ENCODE data around the gene MACROD2.

Gene MACROD2

DNA sequence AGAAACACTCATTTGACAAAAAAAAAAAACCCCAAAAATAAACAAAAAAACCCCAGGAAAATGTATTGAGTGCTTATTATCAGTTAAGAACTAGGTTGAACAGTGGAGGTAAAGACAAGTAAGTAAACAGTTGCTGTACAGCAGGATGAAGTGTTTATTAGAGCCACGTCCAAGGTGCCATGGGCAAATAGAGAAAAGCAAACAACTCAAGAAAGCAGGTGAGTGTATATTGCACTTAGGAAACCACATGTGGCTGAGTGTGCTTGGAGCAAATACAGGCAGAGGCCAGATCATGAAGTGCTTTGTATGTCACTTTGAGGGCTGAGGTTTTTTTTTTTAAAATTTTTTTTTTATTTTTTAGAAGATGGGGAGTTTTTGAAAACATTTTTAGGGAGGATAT, 98.3 kb downstream of the MACROD2 start:
- ATAC-seq (ENCODE audit: low read depth), result no peak
- Mint-ChIP-seq H3K27ac (no peak overlapping the region), H3K36me3 (no peaks in the 10 kb centered on the region), H3K9me3 (peaks cover 1% of the 10 kb centered on the region), H3K4me3 (no peak overlapping the region), H3K4me1 (no peaks in the 10 kb centered on the region), H3K27me3 (no peaks in the 10 kb centered on the region)
- DNase-seq (ENCODE audit: low spot score in 2 of 2), result no peak

DNA sequence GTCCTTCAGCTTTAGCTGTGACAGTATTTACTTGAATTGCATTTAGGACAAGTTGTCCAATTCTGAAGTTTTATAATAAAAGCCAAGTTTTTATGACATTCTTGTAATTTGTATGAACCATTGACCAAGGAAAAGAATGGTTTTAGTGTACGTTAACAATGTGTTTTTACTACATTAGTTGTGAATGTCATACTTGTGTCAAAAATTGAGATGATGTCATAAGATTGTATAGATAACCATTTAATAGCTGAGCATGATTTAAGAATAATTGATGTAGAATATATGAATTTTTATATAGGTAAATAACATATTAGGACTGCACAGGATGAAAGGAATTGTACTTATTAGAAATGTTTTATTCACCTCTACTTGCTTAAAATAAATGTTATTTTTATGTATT, 102.9 kb downstream of the MACROD2 start:
- Mint-ChIP-seq H3K4me1 (no peaks in the 10 kb centered on the region), H3K9me3 (peaks cover 1% of the 10 kb centered on the region), H3K36me3 (no peaks in the 10 kb centered on the region), H3K4me3 (no peak overlapping the region), H3K27ac (no peak overlapping the region), H3K27me3 (no peaks in the 10 kb centered on the region)
- no peak for ATAC-seq (ENCODE audit: low read depth)
- no peak for DNase-seq (ENCODE audit: low spot score in 2 of 2)

DNA sequence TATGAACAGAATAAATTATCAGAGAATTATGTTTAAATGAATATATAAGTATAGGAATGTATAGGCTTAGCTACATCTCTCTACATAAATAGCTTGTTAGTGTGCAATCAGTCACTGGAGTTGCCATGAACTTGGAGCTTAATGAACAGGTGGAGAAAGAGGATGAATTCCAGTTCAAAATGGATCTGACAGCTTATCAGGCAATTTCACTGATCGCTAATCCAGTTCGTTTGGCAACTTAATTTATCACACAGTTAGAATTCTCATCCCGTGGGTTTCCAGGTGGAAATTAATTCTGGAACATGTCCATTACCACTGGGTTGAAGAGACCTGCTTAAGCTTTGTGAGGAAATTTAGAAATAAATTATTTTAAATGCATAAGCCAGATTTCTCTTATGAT, 118.1 kb downstream of the MACROD2 start:
- ATAC-seq (ENCODE audit: low read depth), result no peak
- H3K27ac Mint-ChIP-seq, result no peak overlapping the region
- peaks cover 8% of the 10 kb centered on the region for H3K9me3 Mint-ChIP-seq

DNA sequence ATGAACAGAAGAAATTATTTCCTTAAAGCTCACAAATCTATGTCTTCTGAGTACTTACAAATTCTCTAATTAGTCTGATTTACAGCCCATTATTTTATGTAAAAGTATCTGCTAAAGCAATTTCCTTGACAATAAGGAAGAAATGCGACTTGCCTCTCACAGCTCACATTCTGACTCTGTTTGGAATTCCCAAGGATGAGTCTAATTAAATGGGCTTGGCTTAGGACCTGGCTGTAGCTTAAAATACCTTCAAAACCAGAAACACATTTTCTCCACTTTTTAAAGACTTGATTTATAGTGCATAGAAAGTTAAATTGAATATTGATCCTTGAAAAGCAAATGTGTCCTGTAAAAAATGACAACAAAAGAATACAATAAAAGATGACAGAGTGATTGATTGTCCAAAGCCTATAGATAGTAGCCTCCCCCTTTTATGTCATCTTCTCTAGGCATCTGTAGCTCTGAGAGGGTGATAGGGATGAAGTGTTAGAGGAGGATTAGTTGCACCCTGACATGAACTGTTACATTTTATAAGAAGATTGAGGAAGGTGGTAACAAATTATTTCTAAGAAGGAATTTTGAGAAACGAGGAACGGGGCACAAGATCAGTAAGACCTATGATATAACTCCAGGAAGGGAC, 118.9 kb downstream of the MACROD2 start:
- H3K27me3 Mint-ChIP-seq, result no peaks in the 10 kb centered on the region
- ATAC-seq (ENCODE audit: low read depth), result no peak
- H3K4me3 Mint-ChIP-seq, result no peak overlapping the region
- H3K4me1 Mint-ChIP-seq, result no peaks in the 10 kb centered on the region
- peaks cover 7% of the 10 kb centered on the region for H3K9me3 Mint-ChIP-seq
- no peak for DNase-seq (ENCODE audit: low spot score in 2 of 2)
- H3K27ac Mint-ChIP-seq, result no peak overlapping the region
- no peaks in the 10 kb centered on the region for H3K36me3 Mint-ChIP-seq

More for the DNA sequence above, 118.1 kb downstream of the MACROD2 start:
- Mint-ChIP-seq H3K4me3 (no peak overlapping the region), H3K36me3 (no peaks in the 10 kb centered on the region), H3K27me3 (no peaks in the 10 kb centered on the region), H3K4me1 (no peaks in the 10 kb centered on the region)
- DNase-seq (ENCODE audit: low spot score in 2 of 2), result no peak

DNA sequence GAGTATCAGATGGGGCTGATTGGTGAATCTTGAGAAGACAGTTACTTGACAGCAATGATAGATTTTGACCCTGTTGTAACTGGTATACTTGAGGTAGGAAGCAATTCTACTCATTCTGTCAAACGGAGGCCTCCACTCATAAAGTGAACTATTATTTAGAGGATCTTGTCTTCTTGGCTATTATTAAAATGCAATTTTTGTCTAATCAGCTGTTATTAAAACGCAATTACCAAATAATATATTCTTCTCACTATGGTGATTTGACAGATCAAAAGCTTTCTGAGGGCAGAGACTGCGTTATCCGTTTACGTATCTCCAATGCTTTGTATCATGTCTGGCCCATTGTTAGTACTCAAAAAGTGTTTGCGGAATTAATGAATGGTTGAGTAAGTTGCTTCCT, 120.7 kb downstream of the MACROD2 start:
- H3K27me3 Mint-ChIP-seq, result no peaks in the 10 kb centered on the region
- DNase-seq (ENCODE audit: low spot score in 2 of 2), result no peak
- H3K27ac Mint-ChIP-seq, result no peak overlapping the region
- no peak overlapping the region for H3K4me3 Mint-ChIP-seq
- H3K9me3 Mint-ChIP-seq, result peaks cover 1% of the 10 kb centered on the region
- no peak for ATAC-seq (ENCODE audit: low read depth)
- H3K36me3 Mint-ChIP-seq, result no peaks in the 10 kb centered on the region
- H3K4me1 Mint-ChIP-seq, result no peaks in the 10 kb centered on the region

DNA sequence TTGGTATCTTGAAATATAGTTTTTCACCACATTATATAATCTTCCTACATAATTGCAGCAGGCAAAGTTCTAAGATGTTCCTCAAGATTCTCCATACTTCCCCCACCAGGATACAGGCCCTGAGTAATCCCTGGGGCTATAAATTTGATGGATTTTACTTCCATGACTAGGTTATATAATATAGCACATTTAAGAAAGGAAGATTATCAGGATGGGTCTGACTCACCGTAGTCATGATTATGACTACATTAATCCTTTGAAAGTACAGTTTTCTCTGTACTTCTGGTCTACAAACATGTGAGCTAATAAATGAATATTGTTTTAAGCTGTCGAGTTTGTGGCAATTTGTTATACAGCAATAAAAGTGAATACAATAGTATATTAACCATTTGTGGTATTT, 122.5 kb downstream of the MACROD2 start:
- ATAC-seq (ENCODE audit: low read depth) (no peak), DNase-seq (ENCODE audit: low spot score in 2 of 2) (no peak)
- H3K9me3 Mint-ChIP-seq, result peaks cover 1% of the 10 kb centered on the region
- no peak overlapping the region for H3K4me3 Mint-ChIP-seq
- no peak overlapping the region for H3K27ac Mint-ChIP-seq
- H3K4me1 Mint-ChIP-seq, result no peaks in the 10 kb centered on the region
- H3K27me3 Mint-ChIP-seq, result no peaks in the 10 kb centered on the region
- H3K36me3 Mint-ChIP-seq, result no peaks in the 10 kb centered on the region

DNA sequence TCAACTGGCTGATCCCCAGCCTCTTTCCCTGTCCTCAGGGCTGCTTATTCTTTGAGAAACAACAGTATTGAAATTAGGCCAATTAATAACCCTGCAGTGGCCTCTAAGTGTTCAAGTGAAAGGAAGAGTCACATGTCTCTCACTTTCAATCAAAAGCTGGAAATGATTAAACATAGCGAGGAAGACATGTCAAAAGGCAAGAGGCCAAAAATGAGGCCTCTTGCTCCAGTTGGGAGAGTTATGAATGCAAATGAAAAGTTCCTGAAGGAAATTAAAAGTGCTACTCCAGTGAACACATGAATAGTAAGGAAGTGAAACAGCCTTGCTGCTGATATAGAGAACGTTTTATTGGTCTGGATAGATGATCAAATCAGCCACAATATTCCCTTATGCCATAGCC, 131.5 kb downstream of the MACROD2 start:
- Mint-ChIP-seq H3K27me3 (no peaks in the 10 kb centered on the region), H3K4me1 (no peaks in the 10 kb centered on the region), H3K9me3 (peaks cover 1% of the 10 kb centered on the region), H3K4me3 (no peak overlapping the region), H3K27ac (no peak overlapping the region), H3K36me3 (no peaks in the 10 kb centered on the region)
- no peak for ATAC-seq (ENCODE audit: low read depth)
- DNase-seq (ENCODE audit: low spot score in 2 of 2), result no peak

DNA sequence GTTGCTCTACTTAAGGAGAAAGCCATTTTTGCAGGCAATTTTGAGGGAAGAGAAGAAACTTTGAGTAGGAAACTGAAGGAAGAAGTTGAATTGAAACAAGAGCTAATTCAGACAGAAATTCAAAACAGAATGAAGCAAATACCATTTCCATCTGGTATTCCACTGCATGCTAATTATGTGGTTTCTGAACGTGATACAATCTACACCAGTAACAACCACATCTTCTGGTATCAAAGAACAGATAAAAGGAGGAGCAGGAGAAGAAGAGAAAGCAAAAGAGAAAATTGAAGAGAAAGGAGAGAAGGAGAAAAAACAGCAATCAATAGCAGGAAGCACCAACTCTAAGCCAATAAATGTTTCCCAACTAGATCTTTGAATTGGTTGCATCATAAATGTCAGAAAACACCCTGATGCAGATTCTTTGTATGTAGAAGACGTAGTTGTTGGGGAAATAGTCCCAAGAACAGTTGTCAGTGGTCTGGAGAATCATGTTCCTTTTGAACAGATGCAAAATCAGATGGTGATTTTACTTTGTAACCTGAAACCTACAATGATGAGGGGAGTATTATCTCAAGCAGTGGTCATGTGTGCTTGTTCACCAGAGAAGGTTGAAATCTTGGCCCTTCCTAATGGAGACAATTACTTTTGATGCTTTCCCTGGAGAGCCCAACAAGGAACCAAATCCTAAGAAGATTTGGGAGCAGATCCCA, 132.4 kb downstream of the MACROD2 start:
- Mint-ChIP-seq H3K27ac (no peak overlapping the region), H3K4me1 (no peaks in the 10 kb centered on the region), H3K9me3 (peaks cover 1% of the 10 kb centered on the region), H3K27me3 (no peaks in the 10 kb centered on the region), H3K36me3 (no peaks in the 10 kb centered on the region), H3K4me3 (no peak overlapping the region)
- DNase-seq (ENCODE audit: low spot score in 2 of 2), result no peak
- no peak for ATAC-seq (ENCODE audit: low read depth)

DNA sequence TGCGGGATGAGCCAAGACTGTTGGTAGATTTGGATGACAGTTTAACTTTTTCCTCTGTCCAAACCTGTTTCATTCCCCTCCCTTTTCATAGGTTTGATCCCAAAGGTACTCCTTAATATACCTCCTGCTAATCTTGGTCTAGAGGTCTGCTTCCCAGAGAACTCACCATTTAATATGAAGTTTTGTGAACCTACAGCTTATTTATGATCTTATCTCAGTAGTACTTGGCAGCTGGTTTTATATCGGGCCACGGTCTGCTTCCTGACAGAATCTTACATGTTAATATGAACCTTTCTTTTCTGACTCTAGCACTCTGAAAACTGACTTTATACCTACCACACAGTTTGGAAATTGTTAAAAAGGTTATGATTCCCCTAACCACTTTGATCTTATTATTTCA, 138.7 kb downstream of the MACROD2 start:
- H3K36me3 Mint-ChIP-seq, result no peaks in the 10 kb centered on the region
- ATAC-seq (ENCODE audit: low read depth) (no peak), DNase-seq (ENCODE audit: low spot score in 2 of 2) (no peak)
- no peaks in the 10 kb centered on the region for H3K27me3 Mint-ChIP-seq
- H3K4me3 Mint-ChIP-seq, result no peak overlapping the region
- H3K27ac Mint-ChIP-seq, result no peak overlapping the region
- H3K4me1 Mint-ChIP-seq, result no peaks in the 10 kb centered on the region
- no peaks in the 10 kb centered on the region for H3K9me3 Mint-ChIP-seq

DNA sequence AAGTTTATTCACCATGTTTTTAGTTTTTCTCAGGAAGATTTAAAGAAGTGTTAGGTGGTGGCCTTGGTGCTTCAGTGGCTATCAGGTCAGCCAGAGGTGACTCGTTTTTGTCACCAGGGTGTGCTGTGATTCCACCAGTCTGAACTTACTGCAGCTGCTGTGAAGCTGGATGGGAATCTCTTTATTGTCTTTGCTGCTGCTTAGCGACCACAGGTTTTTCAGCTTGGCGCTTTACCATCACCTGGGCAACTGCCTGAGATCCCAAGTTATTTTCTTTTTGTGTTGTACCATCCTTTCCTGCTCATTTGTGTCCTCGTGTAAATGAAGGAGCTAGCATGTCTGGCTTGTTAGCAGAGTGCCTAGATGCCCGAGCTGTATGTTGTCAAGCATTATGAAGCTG, 146.9 kb downstream of the MACROD2 start:
- H3K27ac Mint-ChIP-seq, result no peak overlapping the region
- ATAC-seq (ENCODE audit: low read depth) (no peak), DNase-seq (ENCODE audit: low spot score in 2 of 2) (no peak)
- no peaks in the 10 kb centered on the region for H3K9me3 Mint-ChIP-seq
- H3K4me3 Mint-ChIP-seq, result no peak overlapping the region
- no peaks in the 10 kb centered on the region for H3K27me3 Mint-ChIP-seq
- no peaks in the 10 kb centered on the region for H3K36me3 Mint-ChIP-seq
- no peaks in the 10 kb centered on the region for H3K4me1 Mint-ChIP-seq

DNA sequence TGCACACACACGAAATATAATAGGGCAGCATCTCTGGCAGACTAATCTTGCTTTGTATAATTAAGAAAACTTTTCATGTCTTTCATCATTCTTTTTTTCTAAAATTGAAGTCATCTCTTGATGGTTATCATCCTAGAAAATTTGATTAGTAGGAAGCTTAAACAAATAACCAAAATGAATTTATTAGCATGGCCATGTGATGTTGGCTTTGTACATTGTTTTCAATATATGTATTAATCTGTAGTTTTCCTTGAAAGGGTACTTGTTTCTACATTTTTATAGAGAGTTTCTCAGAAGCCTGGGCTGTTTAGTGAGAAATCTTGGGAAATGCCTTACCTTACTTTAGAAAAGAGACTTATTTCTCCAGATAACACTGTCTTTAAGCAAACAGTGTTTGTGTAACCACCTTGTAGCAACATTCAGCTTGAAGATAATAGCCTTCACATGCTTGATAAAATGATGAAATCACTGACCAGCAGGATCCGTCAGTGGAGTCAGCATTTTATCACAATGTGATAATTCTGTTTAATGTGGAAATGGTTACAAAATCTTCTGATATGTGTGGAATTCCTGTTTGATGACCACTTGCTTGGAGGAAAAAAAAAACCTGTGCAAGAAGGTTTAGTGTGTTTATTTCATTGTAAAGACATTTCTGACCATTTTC, 147.8 kb downstream of the MACROD2 start:
- no peaks in the 10 kb centered on the region for H3K36me3 Mint-ChIP-seq
- H3K4me1 Mint-ChIP-seq, result no peaks in the 10 kb centered on the region
- no peaks in the 10 kb centered on the region for H3K27me3 Mint-ChIP-seq
- no peaks in the 10 kb centered on the region for H3K9me3 Mint-ChIP-seq
- no peak for DNase-seq (ENCODE audit: low spot score in 2 of 2)
- no peak for ATAC-seq (ENCODE audit: low read depth)
- H3K27ac Mint-ChIP-seq, result no peak overlapping the region
- H3K4me3 Mint-ChIP-seq, result no peak overlapping the region

DNA sequence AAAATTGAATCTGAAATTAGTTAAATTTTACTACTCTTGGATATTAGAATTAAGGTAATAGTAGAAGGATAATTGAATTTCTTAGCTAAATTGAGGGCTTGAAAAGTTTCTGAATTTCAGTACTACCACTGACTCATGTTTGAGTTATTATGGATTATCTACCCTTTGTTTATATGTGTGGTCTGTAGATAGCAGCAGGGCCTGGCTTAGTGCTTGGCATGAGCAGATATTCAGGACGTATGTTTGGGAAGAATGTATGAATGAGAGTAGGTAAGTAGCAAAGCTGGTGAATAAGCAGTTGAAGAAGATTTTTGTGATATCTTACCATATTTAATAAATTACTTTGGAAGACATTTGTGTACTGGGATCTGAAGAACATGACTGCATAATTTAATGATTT, 152.7 kb downstream of the MACROD2 start:
- ATAC-seq (ENCODE audit: low read depth) (no peak), DNase-seq (ENCODE audit: low spot score in 2 of 2) (no peak)
- Mint-ChIP-seq H3K36me3 (no peaks in the 10 kb centered on the region), H3K4me3 (no peak overlapping the region), H3K4me1 (no peaks in the 10 kb centered on the region), H3K9me3 (no peaks in the 10 kb centered on the region), H3K27me3 (no peaks in the 10 kb centered on the region), H3K27ac (no peak overlapping the region)

DNA sequence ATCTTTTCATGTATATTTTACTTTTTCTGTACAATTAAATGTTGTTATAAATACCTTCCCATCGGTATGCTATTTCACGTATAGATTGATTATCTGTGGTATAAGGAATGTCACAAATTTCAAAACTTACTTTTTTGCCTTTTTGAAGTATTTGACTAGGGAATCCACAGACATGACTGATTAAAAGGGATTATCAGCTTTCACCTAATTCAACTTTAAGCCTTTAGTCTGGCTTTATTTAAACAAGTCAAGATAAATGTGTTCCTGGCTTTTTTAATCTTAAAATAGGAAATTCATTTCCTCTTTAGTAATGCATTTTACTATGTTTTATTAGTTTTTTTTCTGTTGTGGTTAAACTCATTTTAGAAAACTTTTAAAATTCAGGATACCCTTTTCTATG, 160.0 kb downstream of the MACROD2 start:
- no peaks in the 10 kb centered on the region for H3K36me3 Mint-ChIP-seq
- peaks cover 5% of the 10 kb centered on the region for H3K9me3 Mint-ChIP-seq
- H3K4me3 Mint-ChIP-seq, result no peak overlapping the region
- no peaks in the 10 kb centered on the region for H3K27me3 Mint-ChIP-seq
- ATAC-seq (ENCODE audit: low read depth) (no peak), DNase-seq (ENCODE audit: low spot score in 2 of 2) (no peak)
- H3K4me1 Mint-ChIP-seq, result no peaks in the 10 kb centered on the region
- H3K27ac Mint-ChIP-seq, result no peak overlapping the region

DNA sequence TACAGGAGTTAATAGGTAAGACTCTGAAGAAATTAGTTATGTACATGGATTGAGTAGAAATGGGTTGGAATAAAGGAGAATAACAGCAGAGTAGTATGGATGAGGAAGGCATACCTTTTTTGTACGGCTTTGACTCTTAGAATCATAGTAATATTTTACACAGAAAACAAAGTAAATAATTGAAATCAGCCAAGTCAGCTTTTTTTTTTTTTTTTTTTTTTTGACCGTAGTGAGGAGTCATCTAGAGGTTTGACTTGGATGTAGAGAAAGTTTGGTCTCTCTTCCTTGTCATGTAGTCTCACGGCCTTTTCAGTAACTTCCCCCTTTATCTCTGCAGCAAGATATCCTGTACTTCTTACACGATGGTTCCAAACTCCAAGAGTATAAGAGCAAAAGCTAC, 183.2 kb downstream of the MACROD2 start:
- no peak overlapping the region for H3K4me3 Mint-ChIP-seq
- H3K27ac Mint-ChIP-seq, result no peak overlapping the region
- DNase-seq (ENCODE audit: low spot score in 2 of 2) (no peak), ATAC-seq (ENCODE audit: low read depth) (no peak)
- peaks cover 8% of the 10 kb centered on the region for H3K9me3 Mint-ChIP-seq
- H3K4me1 Mint-ChIP-seq, result no peaks in the 10 kb centered on the region
- H3K27me3 Mint-ChIP-seq, result peaks cover 1% of the 10 kb centered on the region
- no peaks in the 10 kb centered on the region for H3K36me3 Mint-ChIP-seq

DNA sequence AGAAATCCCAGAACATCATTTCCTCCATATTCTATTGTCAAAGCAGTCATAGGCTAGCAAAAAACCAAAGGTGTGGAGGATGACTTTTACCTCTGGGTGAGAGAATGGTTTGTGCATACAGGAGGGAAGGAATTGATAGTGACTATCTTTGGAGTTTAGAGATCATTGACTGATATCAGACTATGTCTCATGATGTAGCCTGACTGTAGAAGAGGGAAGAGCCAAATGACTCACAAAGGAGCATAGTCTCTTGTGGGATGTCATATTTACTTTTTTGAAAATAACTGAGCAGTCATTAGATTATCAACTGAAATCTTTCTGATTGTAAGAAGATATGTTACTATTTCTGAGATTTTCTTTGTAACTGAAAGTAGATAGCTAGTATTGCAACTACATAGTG, 183.6 kb downstream of the MACROD2 start:
- no peaks in the 10 kb centered on the region for H3K4me1 Mint-ChIP-seq
- peaks cover 1% of the 10 kb centered on the region for H3K27me3 Mint-ChIP-seq
- ATAC-seq (ENCODE audit: low read depth) (no peak), DNase-seq (ENCODE audit: low spot score in 2 of 2) (no peak)
- H3K27ac Mint-ChIP-seq, result no peak overlapping the region
- H3K36me3 Mint-ChIP-seq, result no peaks in the 10 kb centered on the region
- H3K4me3 Mint-ChIP-seq, result no peak overlapping the region
- peaks cover 9% of the 10 kb centered on the region for H3K9me3 Mint-ChIP-seq
